Measurements from ENCODE around the gene VPS8. TPM values are rescaled to one million over a fixed set of nuclear protein-coding genes. Genes with fewer than 3 reads are reported as not detected.

The VPS8 gene
- total RNA-seq, 1 experiment from 2014 or later, result 39.7 TPM

DNA sequence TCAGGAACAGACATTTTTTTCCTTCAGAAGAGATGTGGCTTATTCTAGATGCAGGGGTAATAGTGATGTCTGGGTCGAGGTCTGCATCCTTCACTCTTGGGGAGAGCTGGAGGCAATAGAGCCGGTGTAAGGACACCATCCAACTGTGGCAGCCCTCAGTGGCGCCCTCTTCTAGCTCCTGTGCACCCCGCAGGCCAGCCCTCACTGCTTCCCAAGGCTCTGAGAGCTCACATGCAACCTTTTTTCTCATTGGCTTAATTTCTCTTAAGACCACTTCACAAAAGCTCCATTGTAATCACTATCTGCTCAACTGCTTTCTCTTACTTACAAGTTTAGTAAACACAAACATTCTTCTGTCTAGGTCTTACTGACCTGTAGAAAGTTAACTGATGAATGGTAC, 3.9 kb upstream of the VPS8 start:
- no CpG with 5 or more reads among the region's 4 CpGs for WGBS (ENCODE audit: extremely low coverage, insufficient read length, low lambda C conversion rate)

More for the DNA sequence above, 3.9 kb upstream of the VPS8 start:
- no peak overlapping the region for H3K9ac ChIP-seq (ENCODE audit: extremely low read depth, insufficient read length, low read length)
- no peaks in the 10 kb centered on the region; the same call in 1 of the 2 replicates for H3K4me1 ChIP-seq (ENCODE audit: insufficient read depth, low read length)
- H3T11ph ChIP-seq (ENCODE audit: low read length), result no peak overlapping the region
- H2BK15ac ChIP-seq (ENCODE audit: low read depth, low read length), result no peak overlapping the region
- no peak overlapping the region for H3K14ac ChIP-seq (ENCODE audit: insufficient read depth, low read length)
- Mint-ChIP-seq H3K27ac (no peak overlapping the region; a peak in 1 of 7 replicates), H3K4me1 (peaks cover 7 to 11% of the 10 kb centered on the region in 2 experiments), H3K4me3 (no peak overlapping the region), H3K9me3 (no peaks in the 10 kb centered on the region), H3K36me3 (ENCODE audit: insufficient read depth in 1 of 3, low read depth in 3 of 3) (peaks cover 0 to 2% (median 0%) of the 10 kb centered on the region in 3 experiments; a peak in 2 of 7 replicates), H3K27me3 (ENCODE audit: low read depth) (peaks cover 8% of the 10 kb centered on the region)
- TF ChIP-seq, protein P1, sequence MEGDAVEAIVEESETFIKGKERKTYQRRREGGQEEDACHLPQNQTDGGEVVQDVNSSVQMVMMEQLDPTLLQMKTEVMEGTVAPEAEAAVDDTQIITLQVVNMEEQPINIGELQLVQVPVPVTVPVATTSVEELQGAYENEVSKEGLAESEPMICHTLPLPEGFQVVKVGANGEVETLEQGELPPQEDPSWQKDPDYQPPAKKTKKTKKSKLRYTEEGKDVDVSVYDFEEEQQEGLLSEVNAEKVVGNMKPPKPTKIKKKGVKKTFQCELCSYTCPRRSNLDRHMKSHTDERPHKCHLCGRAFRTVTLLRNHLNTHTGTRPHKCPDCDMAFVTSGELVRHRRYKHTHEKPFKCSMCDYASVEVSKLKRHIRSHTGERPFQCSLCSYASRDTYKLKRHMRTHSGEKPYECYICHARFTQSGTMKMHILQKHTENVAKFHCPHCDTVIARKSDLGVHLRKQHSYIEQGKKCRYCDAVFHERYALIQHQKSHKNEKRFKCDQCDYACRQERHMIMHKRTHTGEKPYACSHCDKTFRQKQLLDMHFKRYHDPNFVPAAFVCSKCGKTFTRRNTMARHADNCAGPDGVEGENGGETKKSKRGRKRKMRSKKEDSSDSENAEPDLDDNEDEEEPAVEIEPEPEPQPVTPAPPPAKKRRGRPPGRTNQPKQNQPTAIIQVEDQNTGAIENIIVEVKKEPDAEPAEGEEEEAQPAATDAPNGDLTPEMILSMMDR (conservative IDR thresholded peaks at IDR 0.05), result peak; percentile 79
- no peaks in the 10 kb centered on the region for H3K27me3 ChIP-seq (ENCODE audit: insufficient read depth, low read length)
- H3K18ac ChIP-seq (ENCODE audit: insufficient read length, low read depth, low read length), result no peak overlapping the region
- H4K5ac ChIP-seq (ENCODE audit: insufficient read length, low read depth, low read length), result no peak overlapping the region
- no peak overlapping the region for H2BK120ac ChIP-seq (ENCODE audit: low read depth, low read length, poor library complexity, severe bottlenecking)
- H4K20me1 ChIP-seq (ENCODE audit: control insufficient read depth, insufficient read depth, insufficient read length), result no peaks in the 10 kb centered on the region
- no peak overlapping the region for H3K4ac ChIP-seq (ENCODE audit: low read depth, low read length)
- H3K56ac ChIP-seq (ENCODE audit: insufficient read length, low read depth, low read length), result no peak overlapping the region
- peaks cover 7% of the 10 kb centered on the region for H3K23me2 ChIP-seq (ENCODE audit: insufficient read length, low read depth, low read length, poor library complexity, severe bottlenecking)
- H2BK5ac ChIP-seq (ENCODE audit: insufficient read length, low read length), result no peak overlapping the region
- no peak overlapping the region for H3K4me2 ChIP-seq (ENCODE audit: insufficient read depth, insufficient read length, low read length)
- H2AFZ ChIP-seq (ENCODE audit: low read length), result no peak overlapping the region
- H2AK5ac ChIP-seq (ENCODE audit: insufficient read length, low read length), result no peak overlapping the region
- H2BK20ac ChIP-seq (ENCODE audit: low read depth, low read length, poor library complexity, severe bottlenecking), result no peak overlapping the region
- H3K79me2 ChIP-seq (ENCODE audit: insufficient read depth, low read length), result no peaks in the 10 kb centered on the region
- no peak overlapping the region for H2BK12ac ChIP-seq (ENCODE audit: insufficient read length, low read depth, low read length)
- H3K9me3 ChIP-seq (ENCODE audit: control insufficient read depth, low read depth, low read length), result no peaks in the 10 kb centered on the region
- peaks cover 2% of the 10 kb centered on the region for H3K79me1 ChIP-seq (ENCODE audit: insufficient read depth, low read depth, low read length, poor library complexity, severe bottlenecking)
- no peak overlapping the region for H4K91ac ChIP-seq (ENCODE audit: insufficient read length, low read depth, low read length)
- DNase-seq, result peak; percentile 81
- no peak overlapping the region for H3K27ac ChIP-seq (ENCODE audit: insufficient read length, low read depth, low read length)
- no peak overlapping the region for H3K23ac ChIP-seq (ENCODE audit: insufficient read length, low read depth, low read length)
- no peak overlapping the region for H4K8ac ChIP-seq (replicated peaks; ENCODE audit: insufficient read length, low read depth, low read length)
